Daoy (cell line): ENCODE data around the gene FMN1. TPM values are rescaled to one million over a fixed set of nuclear protein-coding genes. Genes with fewer than 3 reads are reported as not detected.
A peak's percentile ranks its signal among the peaks of the same experiment; 100 is the strongest.

ENCODE experiments used
- DNase-seq: peaks from one replicate; pipeline ENCODE4 v3.0.0-alpha.2; 2015; ENCODE audit warnings: low read depth
- total RNA-seq: library from RNA; depleted of rRNA; stranded (reverse); fragments of >200 nt; shearing (Covaris generic); gene quantifications from 2 replicates; pipeline ENCODE4 v1.2.3, GENCODE V29; 2014

Gene FMN1
- total RNA-seq, 1 experiment from 2014 or later, result 4.9 TPM

GRCh38 chr15:33200444-33200843 lies 5.9 kb upstream of the FMN1 start:
- peak; percentile 63 for DNase-seq

DNA sequence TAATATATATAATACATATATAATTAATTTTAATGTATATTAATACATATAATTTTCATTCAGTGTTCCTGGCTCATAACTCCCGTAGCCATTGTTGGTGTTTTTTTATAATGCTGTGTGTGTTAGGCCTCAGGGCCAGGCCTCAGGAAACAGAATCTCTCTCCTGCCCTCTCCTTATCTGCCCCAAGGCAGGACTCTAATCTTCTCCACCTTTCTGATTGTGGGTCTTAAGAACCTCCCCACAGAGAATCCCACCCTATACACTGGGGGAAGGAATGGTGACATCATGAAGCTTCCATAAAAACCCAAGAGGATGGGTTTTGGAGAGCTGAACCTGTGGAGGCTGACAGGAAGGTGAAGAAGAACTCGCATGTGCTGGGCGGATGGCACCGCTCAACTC lies 4.0 kb upstream of the FMN1 start:
- no peak for DNase-seq

- no peak for DNase-seq
Observed at GRCh38 chr15:33197636-33198035, 3.1 kb upstream of the FMN1 start.

DNA sequence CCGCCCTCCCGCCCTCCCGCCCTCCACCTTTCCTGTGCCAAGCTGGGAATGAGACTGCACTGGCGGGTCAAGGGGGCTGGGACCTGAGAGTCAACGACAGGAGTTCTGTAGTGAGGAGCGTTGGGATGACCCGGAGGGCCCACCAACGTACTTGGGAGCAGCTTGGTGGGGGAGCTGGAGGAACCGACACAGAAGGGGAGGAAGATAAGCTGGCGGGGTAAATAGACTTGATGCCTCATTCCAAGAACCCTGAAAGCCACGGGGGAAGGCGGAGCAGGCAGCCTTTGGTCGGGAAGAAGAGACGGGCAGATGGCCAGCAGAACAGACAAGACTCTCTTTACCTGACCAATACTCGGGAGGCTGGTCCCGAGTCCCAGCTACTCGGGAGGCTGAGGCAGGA lies 277 bp downstream of the FMN1 start:
- no peak for DNase-seq

DNA sequence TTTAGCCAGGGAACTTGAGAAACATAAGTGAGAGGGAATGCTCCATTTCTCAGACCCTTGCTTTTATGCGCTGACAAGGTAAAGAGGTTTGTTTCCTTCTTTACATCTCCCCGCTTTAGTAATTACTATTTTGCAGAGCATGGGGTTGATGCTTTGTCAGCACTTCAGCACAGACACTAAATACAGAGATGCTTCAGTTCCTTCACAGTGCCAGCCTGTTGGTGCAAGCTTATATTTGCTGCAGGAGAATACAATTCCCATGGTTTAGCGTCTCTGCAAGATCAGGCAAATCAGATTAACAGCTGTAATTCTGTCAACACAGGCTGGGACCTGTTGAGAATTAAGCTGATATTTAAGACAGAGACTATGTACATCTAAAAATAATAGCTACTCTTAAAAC lies 2.9 kb downstream of the FMN1 start:
- no peak for DNase-seq

DNA sequence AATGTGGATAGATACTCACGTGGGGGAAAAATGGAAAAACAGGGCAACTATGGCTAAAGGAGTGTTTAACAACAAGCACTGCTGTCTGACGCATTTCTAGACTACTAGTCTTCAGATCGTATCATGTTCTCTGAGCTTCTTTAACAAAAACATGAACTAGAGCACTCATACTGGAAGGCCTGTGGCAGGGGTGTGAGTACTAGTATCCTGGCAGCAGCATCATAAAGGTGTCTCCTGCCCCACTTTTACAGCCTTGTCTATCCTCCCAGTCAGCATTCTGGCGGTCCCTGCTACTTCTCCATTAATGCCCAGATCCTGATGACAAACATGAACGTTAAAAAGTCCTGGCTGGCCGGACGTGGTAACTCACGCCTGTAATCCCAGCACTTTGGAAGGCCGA lies 4.0 kb downstream of the FMN1 start:
- DNase-seq, result no peak

GRCh38 chr15:33188641-33189257 lies 5.8 kb downstream of the FMN1 start:
- no peak for DNase-seq

GRCh38 chr15:33188159-33188558 lies 6.4 kb downstream of the FMN1 start:
- no peak for DNase-seq

GRCh38 chr15:33183334-33183733 lies 11.2 kb downstream of the FMN1 start:
- DNase-seq, result no peak

GRCh38 chr15:33182926-33183325 lies 11.6 kb downstream of the FMN1 start:
- no peak for DNase-seq

GRCh38 chr15:33182278-33182905 lies 12.1 kb downstream of the FMN1 start:
- no peak for DNase-seq

- no peak for DNase-seq
Observed at GRCh38 chr15:33179874-33180273, 14.6 kb downstream of the FMN1 start.

GRCh38 chr15:33171202-33171601 lies 23.3 kb downstream of the FMN1 start:
- DNase-seq, result no peak

DNA sequence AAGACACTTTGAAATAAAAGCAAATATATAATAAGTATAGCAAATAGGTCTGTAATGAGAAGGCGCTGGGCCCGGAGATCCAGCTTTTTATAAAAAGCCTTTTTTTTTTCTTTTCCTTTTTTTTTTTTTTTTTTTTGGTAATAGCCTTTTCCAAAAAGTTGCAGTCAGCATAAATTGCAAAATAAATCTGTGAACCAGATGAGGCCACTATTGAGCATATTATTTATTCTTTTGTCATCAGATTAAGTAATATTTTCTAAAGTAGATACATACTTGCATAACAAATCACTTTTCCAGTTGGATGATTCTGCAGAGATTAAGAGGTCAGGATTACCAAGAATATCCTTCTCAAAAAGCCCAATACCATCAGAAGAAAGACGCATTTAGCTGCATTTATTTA lies 24.9 kb downstream of the FMN1 start:
- DNase-seq, result no peak

- no peak for DNase-seq
Observed at GRCh38 chr15:33168444-33168843, 26.1 kb downstream of the FMN1 start.

DNA sequence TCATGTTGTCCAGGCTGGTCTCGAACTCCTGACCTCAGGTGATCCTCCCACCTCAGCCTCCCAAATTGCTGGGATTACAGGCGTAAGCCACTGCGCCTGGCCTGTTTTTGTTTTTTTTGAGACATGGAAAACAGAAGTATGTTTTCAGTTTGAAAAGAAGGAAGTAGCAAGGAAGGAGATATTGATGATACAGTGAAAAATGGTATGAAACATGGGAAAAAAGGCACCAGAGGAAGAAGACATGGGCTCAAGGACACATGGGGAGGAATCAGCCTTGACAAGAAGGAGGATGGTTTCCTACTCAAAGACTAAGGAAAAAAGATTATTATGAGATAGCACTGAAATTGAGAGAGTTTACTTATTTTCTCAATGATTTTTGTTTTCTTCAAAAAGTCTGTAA lies 30.7 kb downstream of the FMN1 start:
- no peak for DNase-seq

- DNase-seq, result no peak
Observed at GRCh38 chr15:33161209-33161608, 33.3 kb downstream of the FMN1 start.

- DNase-seq, result no peak
Observed at GRCh38 chr15:33160581-33161165, 33.8 kb downstream of the FMN1 start.

GRCh38 chr15:33159726-33160453 lies 34.6 kb downstream of the FMN1 start:
- DNase-seq, result peak; percentile 46

GRCh38 chr15:33158366-33158765 lies 36.1 kb downstream of the FMN1 start:
- DNase-seq, result no peak

DNA sequence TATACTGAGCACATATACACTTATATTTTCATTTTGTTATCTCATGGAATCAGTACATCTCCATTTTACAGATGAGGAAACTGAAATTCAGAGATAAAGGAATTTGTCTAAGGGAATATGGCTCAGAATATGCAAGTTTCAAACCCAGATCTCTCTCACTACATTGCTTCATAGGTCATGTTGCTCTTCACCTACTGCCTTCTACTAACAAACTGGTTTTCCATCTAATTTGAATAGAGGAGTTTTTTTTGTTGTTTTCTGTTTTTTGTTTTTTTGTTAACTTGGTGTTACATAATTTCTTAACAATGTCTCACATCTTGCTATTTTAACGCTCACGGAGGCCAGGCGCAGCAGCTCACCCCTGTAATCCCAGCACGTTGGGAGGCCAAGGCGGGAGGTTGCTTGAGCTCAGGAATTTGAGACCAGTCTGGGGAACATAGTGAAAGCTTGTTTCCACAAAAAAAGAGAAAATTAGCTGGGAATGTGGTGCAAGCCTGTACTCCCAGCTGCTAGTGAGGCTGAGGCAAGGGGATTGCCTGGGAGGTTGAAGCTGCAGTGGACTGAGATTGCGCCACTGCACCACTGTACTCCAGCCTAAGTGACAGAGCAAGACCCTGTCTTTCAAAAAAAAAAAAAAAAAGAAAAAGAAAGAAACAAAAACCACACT lies 37.0 kb downstream of the FMN1 start:
- DNase-seq, result no peak

DNA sequence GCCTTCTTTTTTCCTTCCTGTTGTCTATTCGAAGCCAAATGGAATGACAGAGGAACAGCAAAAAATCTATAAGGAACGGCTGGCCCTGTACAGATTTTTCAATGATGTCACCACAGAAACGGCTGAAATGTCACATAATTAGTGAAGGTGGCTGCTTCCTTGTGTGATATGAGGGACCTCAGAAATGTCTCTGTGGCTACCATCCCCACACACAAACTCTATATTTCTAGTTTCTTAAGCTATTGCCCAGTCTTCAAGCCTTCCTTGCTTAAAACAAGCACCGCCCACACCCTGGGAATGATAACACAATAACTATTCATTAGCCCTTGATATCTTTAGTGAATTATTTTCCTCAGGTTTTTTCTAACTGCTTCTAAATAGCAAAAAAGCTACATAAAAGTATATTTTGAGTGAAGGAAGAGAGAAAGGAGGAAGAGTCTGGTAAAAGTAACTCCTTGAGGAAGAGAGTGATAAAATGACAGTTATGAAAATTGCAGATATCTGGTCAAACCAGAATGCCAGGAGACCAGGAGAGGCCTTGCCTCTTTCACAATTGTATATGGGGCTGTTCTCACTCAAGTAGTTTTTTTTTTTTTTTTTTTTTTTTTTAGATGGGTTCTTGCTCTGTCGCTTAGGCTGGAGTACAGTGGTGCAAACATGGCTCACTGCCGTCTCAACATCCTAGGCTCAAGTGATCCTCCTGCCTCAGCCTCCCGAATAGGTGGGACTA lies 38.7 kb downstream of the FMN1 start:
- no peak for DNase-seq
